Right cardiac atrium (tissue), 5 donors: ENCODE measurements around the gene RGS6. TPM values are rescaled to one million over a fixed set of nuclear protein-coding genes. Genes with fewer than 3 reads are reported as not detected.
A peak's percentile ranks its signal among the peaks of the same experiment; 100 is the strongest.

ENCODE experiments used
- ATAC-seq, 2 donors: fragments of 200-7000 bp; cut with Tn5 transposase; one replicate each; pipeline versions ENCODE4 v1.8.0 to v1.9.1; 2020; ENCODE audit warnings: moderate library complexity in 2 of 2, mild to moderate bottlenecking in 1 of 2
- DNase-seq, 3 donors: peaks; one replicate each; pipeline ENCODE4 v3.0.0-alpha.2; 2020
- H3K27ac ChIP-seq: one replicate; pipeline ENCODE4 v1.5.1; 2013; ENCODE audit warnings: mild to moderate bottlenecking, low read length, control low read depth, moderate library complexity
- H3K27me3 ChIP-seq: one replicate; pipeline ENCODE4 v1.6.1; 2013; ENCODE audit not compliant: control insufficient read depth, insufficient read depth
- H3K4me1 ChIP-seq: one replicate; pipeline ENCODE4 v1.6.1; 2013; ENCODE audit warnings: low read length; ENCODE audit not compliant: control insufficient read depth, insufficient read depth
- H3K4me3 ChIP-seq: one replicate; pipeline ENCODE4 v1.5.1; 2013; ENCODE audit warnings: low read length, control low read depth
- H3K9me3 ChIP-seq: one replicate; pipeline ENCODE4 v1.6.1; 2013; ENCODE audit warnings: low read length; ENCODE audit not compliant: control insufficient read depth
- WGBS: extraction: QIAGEN DNeasy Blood & Tissue Kit; methylation state at CpG from one replicate; pipeline ENCODE4 v1.1.7; 2013; 5-methylcytosine and 5-hydroxymethylcytosine counted together
- intact Hi-C, 4 donors: fragments of 100-400 bp; cut with DNase I; formaldehyde crosslinking; loops; one replicate each; pipeline versions ENCODE4 v1.11.0 to v1.14.0; 2022 to 2023
- microRNA-seq, 2 donors: library from miRNA; unstranded; fragments of <30 nt; microRNA quantifications; one replicate each; pipeline ENCODE4 v1.2.0, GENCODE V29; 2020 to 2021
- polyA plus RNA-seq: library from polyadenylated mRNA; stranded (reverse); fragments of 200-250 nt; gene quantifications from one replicate; pipeline ENCODE4 v1.2.3, GENCODE V29; 2013
- total RNA-seq, 4 donors: library from RNA; stranded (reverse); fragmentation: NEBNext Ultra II Directional; extraction: Animal tissue kit (Norgen Biotek cat#: 25700); gene quantifications; one replicate each; pipeline ENCODE4 v1.2.1, GENCODE V29; 2021
- donor health status: healthy with polysubstance abuse.
- donor health status: DM: no; HTN: yes; CAD: no.
- donor health status: DM: no; HTN: no; CAD: no.
- donor health status: DM: no; HTN: yes; CAD: no; lungs with severe emphysema.
- donor health status: DM: yes; HTN: yes; CAD: no.

RGS6 gene
- total and polyA plus RNA-seq, 5 donors, result 12.7 to 51.4 (median 24.5) TPM

- intact Hi-C loops, result loop anchor here in 1 of 4 donors (10.0 kb wide), 1 partner anchor 283 kb away; the partner anchor contains the start of gene DPF3
- Histone ChIP-seq H3K4me1 (peaks cover 28% of the 10 kb centered on the region), H3K27ac (no peak overlapping the region), H3K9me3 (no peaks in the 10 kb centered on the region), H3K4me3 (no peak overlapping the region), H3K27me3 (no peaks in the 10 kb centered on the region)
- ATAC-seq, result no peak
- 93% methylated on average over 4 of the region's 4 CpGs for WGBS
- DNase-seq, result no peak
Observed at GRCh38 chr14:72612041-72612440, 679.8 kb downstream of the RGS6 start.

GRCh38 chr14:72613231-72613974, 681.2 kb downstream of the RGS6 start:
- intact Hi-C loops, result loop anchor here in 1 of 4 donors (10.0 kb wide), 1 partner anchor 281 kb away; the partner anchor contains the start of gene DPF3
- ATAC-seq (peak; percentile 35 to 55), DNase-seq (peak; percentile 72 to 91 (median 86))
- H3K9me3 ChIP-seq, result no peaks in the 10 kb centered on the region
- H3K27me3 ChIP-seq, result no peaks in the 10 kb centered on the region
- H3K4me3 ChIP-seq, result no peak overlapping the region
- 50% methylated on average over 13 of the region's 13 CpGs for WGBS
- H3K4me1 ChIP-seq, result peaks cover 34% of the 10 kb centered on the region
- peak overlapping the region; percentile 73 for H3K27ac ChIP-seq

- intact Hi-C loops, result loop anchor here in 1 of 4 donors (10.0 kb wide), 1 partner anchor 281 kb away; the partner anchor contains the start of gene DPF3
- Histone ChIP-seq H3K4me3 (no peak overlapping the region), H3K27me3 (no peaks in the 10 kb centered on the region), H3K27ac (peak overlapping the region; percentile 73), H3K9me3 (no peaks in the 10 kb centered on the region), H3K4me1 (peaks cover 35% of the 10 kb centered on the region)
- DNase-seq, result no peak
- no peak for ATAC-seq
- 76% methylated on average over 2 of the region's 2 CpGs for WGBS
Observed at GRCh38 chr14:72613975-72614319, 681.7 kb downstream of the RGS6 start.

- H3K4me3 ChIP-seq, result no peak overlapping the region
- H3K9me3 ChIP-seq, result no peaks in the 10 kb centered on the region
- no peak for ATAC-seq
- no peak overlapping the region for H3K27ac ChIP-seq
- WGBS, result 78% methylated on average over 3 of the region's 3 CpGs
- peaks cover 35% of the 10 kb centered on the region for H3K4me1 ChIP-seq
- no peak for DNase-seq
- no peaks in the 10 kb centered on the region for H3K27me3 ChIP-seq
- intact Hi-C loops, result loop anchor here in 1 of 4 donors (10.0 kb wide), 1 partner anchor 280 kb away; the partner anchor contains the start of gene DPF3
Observed at GRCh38 chr14:72614365-72614764, 682.1 kb downstream of the RGS6 start.

- intact Hi-C loops, result loop anchor here in 1 of 4 donors (10.0 kb wide), 1 partner anchor 280 kb away; the partner anchor contains the start of gene DPF3
- Histone ChIP-seq H3K4me1 (peaks cover 35% of the 10 kb centered on the region), H3K27me3 (no peaks in the 10 kb centered on the region), H3K9me3 (no peaks in the 10 kb centered on the region), H3K4me3 (no peak overlapping the region), H3K27ac (peak overlapping the region; percentile 50)
- DNase-seq (no peak), ATAC-seq (no peak)
- WGBS, result 72% methylated on average over 11 of the region's 11 CpGs
Observed at GRCh38 chr14:72614891-72615415, 682.7 kb downstream of the RGS6 start.

GRCh38 chr14:72615451-72616121, 683.4 kb downstream of the RGS6 start:
- Histone ChIP-seq H3K27ac (peak overlapping the region; percentile 74), H3K9me3 (no peaks in the 10 kb centered on the region), H3K4me3 (no peak overlapping the region), H3K27me3 (no peaks in the 10 kb centered on the region), H3K4me1 (peaks cover 35% of the 10 kb centered on the region)
- ATAC-seq (peak in 1 of 2 donors; percentile 67), DNase-seq (peak in 2 of 3 donors; percentile 61 to 70)
- intact Hi-C loops, result loop anchor here in 1 of 4 donors (10.0 kb wide), 1 partner anchor 279 kb away; the partner anchor contains the start of gene DPF3
- 52% methylated on average over 9 of the region's 9 CpGs for WGBS

Small RNA genes lying within 50 kb of the gene (microRNA-seq; reads per million reads assigned to microRNA genes)
- gene MIR7843, result 0 reads per million in 2 donors
